ENCODE data around the gene C12orf54. TPM values are rescaled to one million over a fixed set of nuclear protein-coding genes. Genes with fewer than 3 reads are reported as not detected.
"Not testable (repeated sequence)": the region's sequence is repeated elsewhere in the genome, so short reads cannot be mapped to it uniquely, and the experiment has no call there.

The C12orf54 gene
- polyA plus RNA-seq, 3 donors, result 0.82 to 1.1 TPM; not detected in 1

DNA sequence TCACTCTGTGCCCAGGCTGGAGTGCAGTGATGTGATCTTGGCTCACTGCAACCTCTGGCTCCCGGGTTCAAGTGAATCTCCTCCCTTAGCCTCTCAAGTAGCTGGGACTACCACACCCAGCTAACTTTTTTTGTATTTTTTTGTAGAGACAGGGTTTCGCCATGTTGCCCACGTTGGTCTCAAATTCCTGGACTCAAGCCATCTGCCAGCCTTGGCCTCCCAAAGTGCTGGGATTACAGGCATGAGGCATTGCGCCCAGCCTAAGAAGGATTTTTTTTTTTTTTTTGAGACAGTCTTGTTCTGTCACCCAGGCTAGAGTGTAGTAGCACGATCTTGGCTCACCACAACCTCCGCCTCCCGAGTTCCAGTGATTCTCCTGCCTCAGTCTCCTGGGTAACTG, 7.2 kb downstream of the C12orf54 start:
- not testable (repeated sequence) for DNase-seq (ENCODE audit: extremely low read depth in 1 of 11, low read depth in 9 of 11, low spot score in 4 of 11)

DNA sequence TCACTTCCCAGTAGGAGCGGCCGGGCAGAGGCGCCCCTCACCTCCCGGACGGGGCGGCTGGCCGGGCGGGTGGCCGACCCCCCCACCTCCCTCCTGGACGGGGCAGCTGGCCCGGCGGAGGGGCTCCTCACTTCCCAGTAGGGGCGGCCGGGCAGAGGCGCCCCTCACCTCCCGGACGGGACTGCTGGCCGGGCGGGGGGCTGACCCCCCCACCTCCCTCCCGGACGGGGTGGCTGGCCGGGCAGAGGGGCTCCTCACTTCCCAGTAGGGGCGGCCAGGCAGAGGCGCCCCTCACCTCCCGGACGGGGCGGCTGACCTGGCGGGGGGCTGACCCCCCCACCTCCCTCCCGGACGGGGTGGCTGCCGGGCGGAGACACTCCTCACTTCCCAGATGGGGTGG, 18.0 kb downstream of the C12orf54 start:
- not testable (repeated sequence) for DNase-seq (ENCODE audit: extremely low read depth in 1 of 11, low read depth in 9 of 11, low spot score in 4 of 11)

DNA sequence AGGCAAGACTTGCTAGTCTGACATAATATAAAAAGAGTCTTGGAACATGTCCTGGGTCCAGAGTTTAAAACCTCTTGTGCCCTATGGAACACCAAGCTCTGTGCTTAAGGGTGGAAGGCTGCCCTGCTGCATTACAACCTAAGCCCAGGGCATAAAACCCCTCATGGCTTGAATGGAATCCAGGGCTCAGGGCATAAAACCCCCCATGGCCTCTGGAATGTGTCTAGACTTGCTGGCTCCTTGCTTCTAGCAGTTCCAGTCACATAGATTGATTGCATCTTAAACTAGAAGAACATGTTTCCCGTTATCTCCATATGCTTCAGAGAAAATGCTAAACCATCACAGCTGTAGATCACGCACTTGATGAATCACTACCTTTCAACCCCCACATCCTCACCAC, 24.5 kb downstream of the C12orf54 start:
- DNase-seq (ENCODE audit: extremely low read depth in 1 of 11, low read depth in 9 of 11, low spot score in 4 of 11), result not testable (repeated sequence)

DNA sequence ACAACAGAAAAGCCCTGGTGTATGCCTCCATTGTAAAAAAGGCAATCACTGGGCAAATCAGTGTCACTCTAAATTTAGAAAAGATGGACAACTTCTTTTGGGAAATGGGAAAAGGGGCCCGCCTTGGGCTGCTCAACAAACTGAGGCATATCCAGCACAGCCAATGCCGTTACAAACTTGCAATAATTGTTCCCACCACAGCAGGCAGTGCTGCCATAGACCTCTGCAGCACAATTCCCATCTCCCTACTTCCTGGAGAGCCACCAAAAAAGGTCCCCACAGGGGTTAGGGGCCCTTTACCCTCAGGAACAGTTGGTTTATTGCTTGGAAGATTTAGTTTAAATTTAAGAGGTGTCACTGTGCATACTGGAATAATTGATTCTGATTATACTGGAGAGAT, 26.7 kb downstream of the C12orf54 start:
- no peak for DNase-seq (ENCODE audit: extremely low read depth in 1 of 11, low read depth in 9 of 11, low spot score in 4 of 11)

DNA sequence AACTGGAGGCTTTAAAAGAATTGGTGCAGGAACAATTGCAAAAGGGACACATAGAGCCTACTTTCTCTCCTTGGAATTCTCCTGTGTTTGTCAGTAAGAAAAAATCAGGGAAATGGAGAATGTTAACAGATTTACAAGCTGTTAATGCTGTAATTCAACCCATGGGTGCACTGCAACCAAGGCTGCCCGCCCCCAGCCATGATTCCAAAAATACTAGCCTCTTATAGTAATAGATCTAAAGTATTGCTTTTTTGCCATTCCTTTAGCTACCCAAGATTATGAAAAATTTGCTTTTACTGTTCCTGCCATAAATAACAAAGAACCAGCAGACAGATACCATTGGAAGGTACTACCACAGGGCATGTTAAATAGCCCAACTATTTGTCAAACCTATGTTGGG, 27.8 kb downstream of the C12orf54 start:
- no peak for DNase-seq (ENCODE audit: extremely low read depth in 1 of 11, low read depth in 9 of 11, low spot score in 4 of 11)

DNA sequence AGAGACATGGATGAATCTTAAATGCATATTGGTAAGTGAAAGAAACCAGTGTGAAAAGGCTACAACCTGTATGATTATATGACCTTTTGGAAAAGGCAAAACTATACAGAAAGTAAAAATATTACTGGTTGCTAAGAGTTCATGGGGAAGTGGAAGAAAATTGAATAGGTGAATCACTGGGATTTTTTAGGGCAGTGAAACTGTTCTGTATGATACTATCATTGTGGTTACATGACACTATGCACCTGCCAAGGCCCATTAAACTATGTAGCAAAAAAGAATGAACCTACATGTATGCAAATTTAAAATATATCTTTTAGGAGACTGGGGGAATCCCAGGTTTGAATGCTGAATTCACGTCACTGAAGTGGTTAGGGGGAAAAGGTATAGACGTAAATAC, 30.6 kb downstream of the C12orf54 start:
- DNase-seq (ENCODE audit: extremely low read depth in 1 of 11, low read depth in 9 of 11, low spot score in 4 of 11), result no peak

DNA sequence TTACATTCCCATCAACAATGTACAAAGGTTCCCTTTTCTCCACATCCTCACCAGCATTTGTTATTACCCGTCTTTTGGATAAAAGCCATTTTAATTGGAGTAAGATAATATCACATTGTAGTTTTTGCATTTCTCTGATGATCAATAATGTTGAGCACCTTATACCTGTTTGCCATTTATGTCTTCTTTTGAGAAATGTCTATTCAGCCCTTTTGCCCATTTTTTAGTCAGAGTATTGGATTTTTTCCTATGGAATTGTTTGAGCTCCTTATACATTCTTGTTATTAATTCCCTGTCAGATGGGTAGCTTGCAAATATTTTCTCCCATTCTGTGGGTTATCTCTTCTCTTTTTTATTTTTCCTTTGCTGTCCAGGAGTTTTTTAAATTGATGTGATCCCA, 32.4 kb downstream of the C12orf54 start:
- no peak for DNase-seq (ENCODE audit: extremely low read depth in 1 of 11, low read depth in 9 of 11, low spot score in 4 of 11)

DNA sequence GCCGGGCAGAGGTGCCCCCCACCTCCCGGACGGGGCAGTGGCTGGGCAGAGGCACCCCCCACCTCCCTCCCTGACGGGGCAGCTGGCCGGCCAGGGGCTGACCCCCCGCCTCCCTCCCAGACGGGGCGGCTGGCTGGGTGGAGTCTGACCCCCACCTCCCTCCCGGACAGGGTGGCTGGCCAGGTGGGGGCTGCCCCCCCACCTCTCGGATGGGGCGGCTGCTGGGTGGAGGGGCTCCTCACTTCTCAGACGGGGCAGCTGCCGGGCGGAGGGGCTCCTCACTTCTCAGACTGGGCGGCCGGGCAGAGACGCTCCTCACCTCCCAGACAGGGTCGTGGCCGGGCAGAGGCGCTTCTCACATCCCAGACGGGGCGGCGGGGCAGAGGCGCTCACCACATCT, 38.1 kb downstream of the C12orf54 start:
- DNase-seq (ENCODE audit: extremely low read depth in 1 of 11, low read depth in 9 of 11, low spot score in 4 of 11), result not testable (repeated sequence)

DNA sequence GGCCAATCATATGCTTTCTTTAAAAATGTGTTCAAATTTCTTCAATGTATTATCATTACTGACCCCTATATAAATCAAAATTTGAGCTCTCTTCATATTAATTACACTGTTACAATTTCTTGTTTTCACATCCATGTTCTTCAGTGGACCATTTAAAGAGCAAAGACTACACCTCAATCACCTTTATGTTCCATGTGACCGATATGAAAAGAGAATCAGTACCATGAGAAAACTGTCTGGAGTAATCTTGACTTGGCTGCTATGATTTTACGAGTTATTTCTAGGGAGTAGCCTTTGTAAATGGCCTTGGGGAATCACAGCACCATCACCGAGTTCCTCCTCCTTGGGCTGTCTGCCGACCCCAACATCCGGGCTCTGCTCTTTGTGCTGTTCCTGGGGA, 43.0 kb downstream of the C12orf54 start, which contains the start of gene OR8S1:
OR8S1 (plus strand) TSS at position 301 of the 400 bp plus-strand sequence; CDS start at position 301, 0 bp downstream.
- DNase-seq (ENCODE audit: extremely low read depth in 1 of 11, low read depth in 9 of 11, low spot score in 4 of 11), result no peak

DNA sequence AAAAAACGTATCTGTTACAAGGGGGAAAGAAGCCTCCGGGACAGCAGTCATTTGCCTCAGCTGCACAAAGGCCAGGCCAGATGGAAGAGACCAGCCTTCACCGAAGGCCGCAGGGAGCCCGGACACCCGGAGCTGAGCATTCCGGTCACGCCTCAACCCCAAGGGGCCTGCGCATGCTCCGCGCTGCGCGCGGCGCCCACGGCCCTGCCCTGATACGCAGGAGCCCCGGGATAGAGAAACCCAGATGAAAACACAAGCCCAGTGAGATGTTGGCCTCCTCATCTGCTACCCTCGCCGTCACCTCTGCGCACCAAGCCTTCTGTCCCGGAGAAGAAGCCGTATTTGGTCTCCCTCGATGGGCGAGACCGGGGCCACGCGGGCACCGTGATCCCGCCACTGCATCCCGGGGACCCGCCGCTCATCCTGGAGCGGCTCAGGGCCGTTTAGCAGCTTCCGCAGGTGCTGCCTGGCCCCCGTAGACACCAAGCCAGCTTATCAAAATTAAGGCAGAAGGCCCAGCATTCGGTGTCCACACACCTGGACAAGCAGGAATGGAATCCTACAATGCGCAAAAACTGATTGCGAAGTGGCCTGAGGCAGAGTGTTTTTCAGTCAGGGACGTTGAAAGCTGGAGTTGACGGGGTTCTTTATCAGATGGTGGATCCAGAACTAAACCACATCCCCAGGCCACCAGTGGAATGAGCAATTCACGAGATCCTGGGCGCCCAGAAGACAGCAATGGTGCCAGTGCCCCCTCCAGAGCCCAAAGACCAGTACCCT, 45.8 kb downstream of the C12orf54 start:
- no peak for DNase-seq (ENCODE audit: extremely low read depth in 1 of 11, low read depth in 9 of 11, low spot score in 4 of 11)

DNA sequence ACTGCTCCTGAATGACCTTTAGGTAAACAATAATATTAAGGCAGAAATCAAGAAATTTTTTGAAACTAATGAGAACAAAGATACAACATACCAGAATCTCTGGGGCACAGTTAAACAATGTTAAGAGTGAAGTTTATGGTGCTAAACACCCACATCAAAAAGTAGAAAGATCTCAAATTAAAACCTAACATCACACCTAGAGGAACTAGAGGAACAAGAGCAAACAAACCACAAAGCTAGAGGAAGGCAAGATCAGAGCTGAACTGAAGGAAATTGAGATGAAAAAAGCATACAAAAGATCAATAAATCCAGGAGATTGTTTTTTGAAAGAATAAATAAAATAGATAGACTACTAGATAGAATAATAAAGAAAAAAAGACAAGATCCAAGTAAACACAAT, 50.3 kb downstream of the C12orf54 start:
- no peak for DNase-seq (ENCODE audit: extremely low read depth in 1 of 11, low read depth in 9 of 11, low spot score in 4 of 11)

DNA sequence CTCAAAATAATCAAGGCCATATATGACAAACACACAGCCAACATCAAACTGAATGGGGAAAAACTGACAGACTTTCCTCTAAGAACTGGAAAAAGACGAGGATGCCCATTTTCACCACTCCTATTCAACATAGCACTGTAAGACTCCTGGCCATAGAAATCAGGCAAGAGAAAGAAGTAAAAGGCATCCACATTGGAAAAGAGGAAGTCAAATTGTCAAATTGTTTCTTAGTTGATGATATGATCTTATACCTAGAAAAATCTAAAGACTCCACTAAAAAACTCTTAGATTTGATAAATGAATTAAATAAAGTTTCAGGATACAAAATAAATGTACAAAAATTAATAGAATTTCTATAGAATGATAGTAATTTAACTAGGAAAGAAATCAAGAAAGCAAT, 54.3 kb downstream of the C12orf54 start:
- no peak for DNase-seq (ENCODE audit: extremely low read depth in 1 of 11, low read depth in 9 of 11, low spot score in 4 of 11)

DNA sequence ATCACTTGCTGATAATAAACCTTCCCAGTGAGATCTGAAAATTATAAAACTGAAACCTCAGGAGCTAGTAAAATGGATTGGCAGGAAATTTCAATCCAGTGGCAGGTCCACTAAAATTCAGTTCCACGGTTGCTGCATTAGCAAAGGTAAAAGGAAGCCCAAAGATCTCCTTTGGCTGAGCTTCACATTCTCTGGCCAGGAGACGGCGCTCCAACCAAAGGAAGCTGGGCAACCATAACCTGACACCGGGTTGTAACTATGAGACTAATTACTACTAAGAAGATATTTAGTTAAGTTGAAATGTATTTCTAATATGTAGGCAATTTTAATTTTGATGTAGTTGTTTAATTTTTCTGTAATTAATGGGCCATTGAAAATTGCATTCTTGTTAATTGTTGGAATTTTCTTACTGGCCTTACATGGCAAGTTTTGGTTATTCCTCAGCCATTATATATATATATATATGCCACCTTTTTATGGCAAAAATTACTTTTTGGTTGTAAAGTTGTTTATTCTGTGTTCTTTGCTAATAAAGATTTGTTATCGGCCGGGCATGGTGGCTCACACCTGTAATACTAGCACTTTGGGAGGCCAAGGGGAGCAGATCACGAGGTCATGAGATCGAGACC, 60.1 kb downstream of the C12orf54 start:
- peak in 5 of 11 donors; percentile 1 to 8 (median 6) for DNase-seq (ENCODE audit: extremely low read depth in 1 of 11, low read depth in 9 of 11, low spot score in 4 of 11)

DNA sequence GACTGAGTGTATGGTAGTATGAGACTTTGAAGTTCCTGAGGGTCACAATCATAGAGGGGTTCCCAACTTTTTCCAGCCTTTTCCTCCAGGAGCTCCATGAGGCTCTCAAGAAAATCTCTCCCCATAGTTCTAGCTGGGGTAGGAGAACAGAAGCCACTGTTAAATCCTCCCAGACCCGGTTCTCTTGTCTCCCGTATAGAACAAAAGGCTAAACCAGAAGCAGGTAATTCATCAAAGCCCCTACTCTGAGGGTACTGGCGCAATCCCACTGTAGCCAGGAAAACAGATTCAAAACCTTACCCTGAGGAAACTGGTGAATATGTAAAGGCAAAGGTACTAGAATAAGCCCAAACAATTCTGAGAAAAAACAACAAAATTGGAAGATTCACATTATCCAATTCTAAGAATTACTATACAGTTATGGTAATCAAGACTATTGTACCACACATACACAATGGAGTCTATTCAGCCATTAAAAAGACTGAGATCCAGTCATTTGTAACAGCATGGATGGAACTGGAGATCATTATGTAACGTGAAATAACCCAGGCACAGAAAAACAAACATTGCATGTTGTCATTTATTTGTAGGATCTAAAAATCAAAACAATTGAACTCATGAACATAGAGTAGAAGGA, 63.7 kb downstream of the C12orf54 start:
- DNase-seq (ENCODE audit: extremely low read depth in 1 of 11, low read depth in 9 of 11, low spot score in 4 of 11), result no peak

Other genes starting within 250 kb of the C12orf54 start
- 10 to 100 TPM; 22.6 to 28.7 (median 25.5) TPM for gene ZNF641, start 131.6 kb upstream of the C12orf54 start, polyA plus RNA-seq (ENCODE audit: insufficient read length in 3 of 3)
- gene ANP32D, start 9.9 kb upstream of the C12orf54 start, polyA plus RNA-seq (ENCODE audit: insufficient read length in 3 of 3), result not detected
- not detected for gene OR8S1, start 43.1 kb downstream of the C12orf54 start, polyA plus RNA-seq (ENCODE audit: insufficient read length in 3 of 3)
- gene LALBA, start 87.5 kb downstream of the C12orf54 start, polyA plus RNA-seq (ENCODE audit: insufficient read length in 3 of 3), result not detected
- gene KANSL2, start 199.7 kb downstream of the C12orf54 start, polyA plus RNA-seq (ENCODE audit: insufficient read length in 3 of 3), result 10 to 100 TPM; 43.8 to 55.5 (median 48.9) TPM
- 10 to 100 TPM; 28.1 to 34.0 (median 32.4) TPM for gene CCNT1, start 234.2 kb downstream of the C12orf54 start, polyA plus RNA-seq (ENCODE audit: insufficient read length in 3 of 3)